Neural crest cell (in vitro differentiated cells): ENCODE results near the gene FYB2. TPM values are rescaled to one million over a fixed set of nuclear protein-coding genes. Genes with fewer than 3 reads are reported as not detected.

Experiments
- DNase-seq: peaks from one replicate; pipeline ENCODE4 v3.0.0; 2021; ENCODE audit warnings: low read depth, mixed read lengths, low spot score
- H3K27ac Mint-ChIP-seq: one replicate; pipeline ENCODE4 v1.8.0; 2021; ENCODE audit warnings: mild to moderate bottlenecking, mixed read lengths; ENCODE audit not compliant: unreplicated experiment
- H3K27me3 Mint-ChIP-seq: 2 replicates; pipeline ENCODE4 v1.8.0; 2021; ENCODE audit warnings: low read depth, mild to moderate bottlenecking, mixed read lengths
- H3K36me3 Mint-ChIP-seq: 2 replicates; pipeline ENCODE4 v1.8.0; 2021; ENCODE audit warnings: low read depth, mild to moderate bottlenecking, mixed read lengths
- H3K4me1 Mint-ChIP-seq: 2 replicates; pipeline ENCODE4 v1.8.0; 2021; ENCODE audit warnings: mixed read lengths
- H3K4me3 Mint-ChIP-seq: one replicate; pipeline ENCODE4 v1.8.0; 2021; ENCODE audit warnings: mild to moderate bottlenecking, mixed read lengths
- H3K9me3 Mint-ChIP-seq: 2 replicates; pipeline ENCODE4 v1.8.0; 2021; ENCODE audit warnings: mixed read lengths
- CTCF ChIP-seq: fragments of 200-600 bp; sonication (generic); conservative IDR thresholded peaks from 2 replicates; pipeline ENCODE4 v1.5.0; 2021; ENCODE audit warnings: antibody characterized with exemption, mild to moderate bottlenecking
- total RNA-seq: library from RNA; stranded (reverse); gene quantifications from 2 replicates; pipeline ENCODE4 v1.2.1, GENCODE V29; 2021

FYB2 gene
- total RNA-seq, 1 donor from 2014 or later, result not detected

GRCh38 chr1:56852476-56852875, 33.3 kb upstream of the FYB2 start:
- Mint-ChIP-seq H3K27ac (peak overlapping the region; percentile 6), H3K27me3 (no peaks in the 10 kb centered on the region), H3K9me3 (peaks cover 2% of the 10 kb centered on the region), H3K4me3 (no peak overlapping the region), H3K36me3 (no peaks in the 10 kb centered on the region), H3K4me1 (peaks cover 5% of the 10 kb centered on the region)
- DNase-seq, result no peak
- TF ChIP-seq CTCF, result no peak

- Mint-ChIP-seq H3K27me3 (peaks cover under 1% of the 10 kb centered on the region), H3K9me3 (peaks cover 2% of the 10 kb centered on the region), H3K4me1 (peaks cover 5% of the 10 kb centered on the region), H3K36me3 (no peaks in the 10 kb centered on the region), H3K27ac (no peak overlapping the region), H3K4me3 (no peak overlapping the region)
- DNase-seq, result no peak
- no peak for TF ChIP-seq CTCF
These were observed 31.7 kb upstream of the FYB2 start for GRCh38 chr1:56850922-56851321.

GRCh38 chr1:56850411-56850810, 31.2 kb upstream of the FYB2 start:
- DNase-seq, result no peak
- peaks cover 5% of the 10 kb centered on the region for H3K4me1 Mint-ChIP-seq
- no peak overlapping the region for H3K4me3 Mint-ChIP-seq
- peaks cover 2% of the 10 kb centered on the region for H3K9me3 Mint-ChIP-seq
- H3K27me3 Mint-ChIP-seq, result peaks cover 2% of the 10 kb centered on the region
- no peaks in the 10 kb centered on the region for H3K36me3 Mint-ChIP-seq
- TF ChIP-seq CTCF, result no peak
- H3K27ac Mint-ChIP-seq, result no peak overlapping the region

- Mint-ChIP-seq H3K9me3 (peaks cover 2% of the 10 kb centered on the region), H3K36me3 (no peaks in the 10 kb centered on the region), H3K27ac (no peak overlapping the region), H3K4me3 (no peak overlapping the region), H3K27me3 (peaks cover 2% of the 10 kb centered on the region), H3K4me1 (peaks cover 9% of the 10 kb centered on the region)
- no peak for TF ChIP-seq CTCF
- DNase-seq, result no peak
These were observed 30.5 kb upstream of the FYB2 start for GRCh38 chr1:56849750-56850149.

- H3K4me1 Mint-ChIP-seq, result peaks cover 8% of the 10 kb centered on the region
- TF ChIP-seq CTCF, result no peak
These were observed 26.1 kb upstream of the FYB2 start for GRCh38 chr1:56845343-56845742.

GRCh38 chr1:56844545-56845136, 25.4 kb upstream of the FYB2 start:
- Mint-ChIP-seq H3K4me3 (no peak overlapping the region), H3K36me3 (no peaks in the 10 kb centered on the region), H3K9me3 (peaks cover 2% of the 10 kb centered on the region), H3K27ac (peak overlapping the region; percentile 40), H3K27me3 (peaks cover 2% of the 10 kb centered on the region), H3K4me1 (peaks cover 8% of the 10 kb centered on the region)
- TF ChIP-seq CTCF, result no peak
- no peak for DNase-seq

More at GRCh38 chr1:56845343-56845742, 26.1 kb upstream of the FYB2 start:
- DNase-seq, result no peak
- H3K4me3 Mint-ChIP-seq, result no peak overlapping the region
- peaks cover 2% of the 10 kb centered on the region for H3K27me3 Mint-ChIP-seq
- H3K27ac Mint-ChIP-seq, result no peak overlapping the region
- no peaks in the 10 kb centered on the region for H3K36me3 Mint-ChIP-seq
- peaks cover 2% of the 10 kb centered on the region for H3K9me3 Mint-ChIP-seq
